CD4-positive, alpha-beta T cell (primary cell): ENCODE results near the gene MOB4. TPM values are rescaled to one million over a fixed set of nuclear protein-coding genes. Genes with fewer than 3 reads are reported as not detected.
"Not testable (repeated sequence)": the region's sequence is repeated elsewhere in the genome, so short reads cannot be mapped to it uniquely, and the experiment has no call there.

Experiments
- ATAC-seq: fragments of 200-7000 bp; cut with Tn5 transposase; one replicate; pipeline ENCODE4 v1.10.0; 2022; ENCODE audit warnings: mild to moderate bottlenecking; ENCODE audit not compliant: poor library complexity
- CTCF ChIA-PET: fragments of 350-600 bp; sonication (Branson Sonifier 250); formaldehyde crosslinking; loops from one replicate; lab custom pipeline; 2021; ENCODE audit warnings: antibody characterized with exemption, inconsistent platforms; lab: Charles Lee
- POLR2A ChIA-PET: fragments of 350-600 bp; sonication (Branson Sonifier 250); formaldehyde crosslinking; loops from one replicate; lab custom pipeline; 2021; ENCODE audit warnings: antibody characterized with exemption, inconsistent platforms; lab: Charles Lee
- DNase-seq, 14 experiments: peaks; one replicate each; pipeline ENCODE4 v3.0.0-alpha.2; 2013 to 2020; ENCODE audit warnings: mixed read lengths in 2 of 14
- H3K27ac ChIP-seq, 2 donors: one replicate each; pipeline versions ENCODE4 v1.5.1 to v1.7.0; 2013; ENCODE audit warnings: low read length in 2 of 2, low read depth in 1 of 2, mild to moderate bottlenecking in 1 of 2
- H3K27me3 ChIP-seq, 2 experiments: 1 replicate in 1 of 2; 2 replicates in 1 of 2; pipeline versions ENCODE4 v1.6.1 to v1.7.0; 2013; ENCODE audit warnings: low read length in 2 of 2, control low read depth in 1 of 2, mild to moderate bottlenecking in 1 of 2, moderate library complexity in 1 of 2; ENCODE audit not compliant: insufficient read depth in 2 of 2, control insufficient read depth in 1 of 2
- H3K36me3 ChIP-seq: one replicate; pipeline ENCODE4 v1.6.1; 2013; ENCODE audit warnings: low read length, control low read depth; ENCODE audit not compliant: insufficient read depth
- H3K4me1 ChIP-seq: one replicate; pipeline ENCODE4 v1.6.1; 2013; ENCODE audit warnings: low read length, control low read depth; ENCODE audit not compliant: insufficient read depth
- H3K4me3 ChIP-seq: one replicate; pipeline ENCODE4 v1.5.1; 2013; ENCODE audit warnings: mild to moderate bottlenecking, low read length, moderate library complexity
- H3K9me3 ChIP-seq, 2 experiments: 1 replicate in 1 of 2; 2 replicates in 1 of 2; pipeline versions ENCODE4 v1.6.1 to v1.7.0; 2013; ENCODE audit warnings: low read length in 2 of 2, mild to moderate bottlenecking in 2 of 2, control low read depth in 1 of 2, moderate library complexity in 1 of 2; ENCODE audit not compliant: control insufficient read depth in 1 of 2, insufficient read depth in 1 of 2
- H3K27ac Mint-ChIP-seq: one replicate; pipeline ENCODE4 v1.8.0; 2020; ENCODE audit warnings: mixed read lengths
- H3K27me3 Mint-ChIP-seq: one replicate; pipeline ENCODE4 v1.8.0; 2021; ENCODE audit warnings: mixed read lengths
- H3K36me3 Mint-ChIP-seq: one replicate; pipeline ENCODE4 v1.8.0; 2021; ENCODE audit warnings: low read depth, mixed read lengths
- H3K4me1 Mint-ChIP-seq: one replicate; pipeline ENCODE4 v1.8.0; 2021; ENCODE audit warnings: low read depth, mixed read lengths
- H3K4me3 Mint-ChIP-seq: one replicate; pipeline ENCODE4 v1.8.0; 2020; ENCODE audit warnings: mild to moderate bottlenecking, mixed read lengths
- H3K9me3 Mint-ChIP-seq: one replicate; pipeline ENCODE4 v1.8.0; 2020; ENCODE audit warnings: mixed read lengths
- CTCF ChIP-seq: fragments of 200-600 bp; IDR thresholded peaks from one replicate; pipeline ENCODE4 v1.8.0; 2022; ENCODE audit warnings: antibody characterized with exemption, mild to moderate bottlenecking
- intact Hi-C, 2 experiments: fragments of 100-400 bp; cut with DNase I in 1 of 2; cut with micrococcal nuclease in 1 of 2; formaldehyde crosslinking; loops; one replicate each; pipeline versions ENCODE4 v1.15.1 to v1.9.0; 2023 to 2025; cut with DNase I, micrococcal nuclease
- total RNA-seq, 174 experiments: library from RNA in 2 of 174; stranded (reverse) in 2 of 174; gene quantifications; one replicate each; pipeline ENCODE4 v1.2.3 and lab custom pipeline; 2021 to 2026

Gene MOB4
- total RNA-seq, 2 experiments from 2014 or later: 28.4 to 29.8 TPM

GRCh38 chr2:197577446-197577845 lies 61.6 kb downstream of the MOB4 start:
- Mint-ChIP-seq H3K36me3 (peaks cover 12% of the 10 kb centered on the region), H3K27me3 (no peaks in the 10 kb centered on the region), H3K4me1 (no peaks in the 10 kb centered on the region), H3K4me3 (no peak overlapping the region), H3K27ac (no peak overlapping the region), H3K9me3 (peaks cover 2% of the 10 kb centered on the region)
- Histone ChIP-seq H3K4me3 (no peak overlapping the region), H3K27me3 (no peaks in the 10 kb centered on the region), H3K27ac (no peak overlapping the region), H3K9me3 (peaks cover 8 to 18% of the 10 kb centered on the region in 2 experiments), H3K36me3 (no peaks in the 10 kb centered on the region), H3K4me1 (no peaks in the 10 kb centered on the region)
- intact Hi-C loops: no loop called here
- DNase-seq (no peak), ATAC-seq (no peak)
- ChIA-PET CTCF (no interaction called here), POLR2A (interaction anchor here (1.1 kb wide), 1 partner anchor 15 kb away, joined by 3 read pairs; no protein-coding TSS in a partner anchor)
- TF ChIP-seq CTCF: no peak

GRCh38 chr2:197578294-197578693 lies 62.4 kb downstream of the MOB4 start:
- H3K27me3 ChIP-seq, H3K36me3 ChIP-seq, DNase-seq, intact Hi-C loops, ATAC-seq, H3K27me3 Mint-ChIP-seq, H3K36me3 Mint-ChIP-seq, H3K4me3 ChIP-seq, H3K4me1 Mint-ChIP-seq, CTCF ChIA-PET, H3K9me3 Mint-ChIP-seq, POLR2A ChIA-PET, H3K4me1 ChIP-seq, H3K27ac Mint-ChIP-seq, H3K27ac ChIP-seq, H3K4me3 Mint-ChIP-seq: not testable (repeated sequence)
- peaks cover 8 to 13% of the 10 kb centered on the region in 2 experiments for H3K9me3 ChIP-seq

- H3K27ac ChIP-seq, H3K4me3 Mint-ChIP-seq, H3K27me3 Mint-ChIP-seq, H3K27me3 ChIP-seq, H3K9me3 ChIP-seq, intact Hi-C loops, H3K4me1 ChIP-seq, POLR2A ChIA-PET, H3K4me1 Mint-ChIP-seq, H3K36me3 Mint-ChIP-seq, H3K36me3 ChIP-seq, H3K4me3 ChIP-seq, CTCF ChIA-PET, ATAC-seq, H3K9me3 Mint-ChIP-seq, H3K27ac Mint-ChIP-seq, DNase-seq: not testable (repeated sequence)
These were observed 64.3 kb downstream of the MOB4 start for GRCh38 chr2:197580166-197580565.

- H3K27ac Mint-ChIP-seq, DNase-seq, H3K36me3 Mint-ChIP-seq, CTCF ChIA-PET, H3K27me3 Mint-ChIP-seq, intact Hi-C loops, H3K4me1 Mint-ChIP-seq, H3K27ac ChIP-seq, H3K4me3 Mint-ChIP-seq, H3K9me3 Mint-ChIP-seq, H3K4me3 ChIP-seq, H3K36me3 ChIP-seq, H3K27me3 ChIP-seq, POLR2A ChIA-PET, H3K9me3 ChIP-seq, ATAC-seq, H3K4me1 ChIP-seq: not testable (repeated sequence)
These were observed 71.4 kb downstream of the MOB4 start for GRCh38 chr2:197587255-197587654.
